ENCODE results near the gene HS3ST1. TPM values are rescaled to one million over a fixed set of nuclear protein-coding genes. Genes with fewer than 3 reads are reported as not detected.

Gene HS3ST1

DNA sequence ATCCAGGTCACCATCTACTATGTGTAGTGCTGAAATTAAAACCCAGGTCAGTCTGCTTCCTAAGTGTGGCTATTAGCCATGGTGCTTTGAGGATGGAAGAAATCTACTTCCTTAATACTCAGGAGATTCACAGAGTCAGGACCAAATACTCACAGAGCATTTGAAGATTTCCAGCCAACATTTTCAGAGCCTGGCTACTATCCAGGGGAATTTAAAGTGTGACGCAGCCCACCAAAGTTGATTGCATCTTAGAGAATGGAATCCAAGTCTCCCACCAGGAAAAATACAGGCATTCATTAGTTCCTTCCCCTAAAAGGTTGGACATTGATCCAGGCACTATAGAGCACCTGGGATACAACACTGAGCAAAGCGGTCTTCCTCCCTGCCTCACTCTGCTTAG is 83.8 kb downstream of the HS3ST1 start:
- Histone ChIP-seq H3K27ac (replicated peaks) (no peak overlapping the region), H3K27me3 (ENCODE audit: insufficient read depth, poor library complexity, severe bottlenecking) (no peaks in the 10 kb centered on the region), H3K4me3 (replicated peaks; ENCODE audit: insufficient read depth, low read length) (no peak overlapping the region)
- DNase-seq (ENCODE audit: low read depth in 1 of 2, low spot score in 1 of 2) = no peak
- TF ChIP-seq POLR2AphosphoS5 (IDR thresholded peaks at IDR 0.05; ENCODE audit: low read depth) (no peak), SPI1 (IDR thresholded peaks at IDR 0.05; ENCODE audit: borderline replicate concordance, low read depth) (no peak), GABPA (IDR thresholded peaks at IDR 0.05; ENCODE audit: low read depth) (no peak)
- TF ChIP-seq, protein P1, sequence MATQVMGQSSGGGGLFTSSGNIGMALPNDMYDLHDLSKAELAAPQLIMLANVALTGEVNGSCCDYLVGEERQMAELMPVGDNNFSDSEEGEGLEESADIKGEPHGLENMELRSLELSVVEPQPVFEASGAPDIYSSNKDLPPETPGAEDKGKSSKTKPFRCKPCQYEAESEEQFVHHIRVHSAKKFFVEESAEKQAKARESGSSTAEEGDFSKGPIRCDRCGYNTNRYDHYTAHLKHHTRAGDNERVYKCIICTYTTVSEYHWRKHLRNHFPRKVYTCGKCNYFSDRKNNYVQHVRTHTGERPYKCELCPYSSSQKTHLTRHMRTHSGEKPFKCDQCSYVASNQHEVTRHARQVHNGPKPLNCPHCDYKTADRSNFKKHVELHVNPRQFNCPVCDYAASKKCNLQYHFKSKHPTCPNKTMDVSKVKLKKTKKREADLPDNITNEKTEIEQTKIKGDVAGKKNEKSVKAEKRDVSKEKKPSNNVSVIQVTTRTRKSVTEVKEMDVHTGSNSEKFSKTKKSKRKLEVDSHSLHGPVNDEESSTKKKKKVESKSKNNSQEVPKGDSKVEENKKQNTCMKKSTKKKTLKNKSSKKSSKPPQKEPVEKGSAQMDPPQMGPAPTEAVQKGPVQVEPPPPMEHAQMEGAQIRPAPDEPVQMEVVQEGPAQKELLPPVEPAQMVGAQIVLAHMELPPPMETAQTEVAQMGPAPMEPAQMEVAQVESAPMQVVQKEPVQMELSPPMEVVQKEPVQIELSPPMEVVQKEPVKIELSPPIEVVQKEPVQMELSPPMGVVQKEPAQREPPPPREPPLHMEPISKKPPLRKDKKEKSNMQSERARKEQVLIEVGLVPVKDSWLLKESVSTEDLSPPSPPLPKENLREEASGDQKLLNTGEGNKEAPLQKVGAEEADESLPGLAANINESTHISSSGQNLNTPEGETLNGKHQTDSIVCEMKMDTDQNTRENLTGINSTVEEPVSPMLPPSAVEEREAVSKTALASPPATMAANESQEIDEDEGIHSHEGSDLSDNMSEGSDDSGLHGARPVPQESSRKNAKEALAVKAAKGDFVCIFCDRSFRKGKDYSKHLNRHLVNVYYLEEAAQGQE (IDR thresholded peaks at IDR 0.05; ENCODE audit: insufficient replicate concordance, low read depth) = no peak
- TF ChIP-seq, protein P2, sequence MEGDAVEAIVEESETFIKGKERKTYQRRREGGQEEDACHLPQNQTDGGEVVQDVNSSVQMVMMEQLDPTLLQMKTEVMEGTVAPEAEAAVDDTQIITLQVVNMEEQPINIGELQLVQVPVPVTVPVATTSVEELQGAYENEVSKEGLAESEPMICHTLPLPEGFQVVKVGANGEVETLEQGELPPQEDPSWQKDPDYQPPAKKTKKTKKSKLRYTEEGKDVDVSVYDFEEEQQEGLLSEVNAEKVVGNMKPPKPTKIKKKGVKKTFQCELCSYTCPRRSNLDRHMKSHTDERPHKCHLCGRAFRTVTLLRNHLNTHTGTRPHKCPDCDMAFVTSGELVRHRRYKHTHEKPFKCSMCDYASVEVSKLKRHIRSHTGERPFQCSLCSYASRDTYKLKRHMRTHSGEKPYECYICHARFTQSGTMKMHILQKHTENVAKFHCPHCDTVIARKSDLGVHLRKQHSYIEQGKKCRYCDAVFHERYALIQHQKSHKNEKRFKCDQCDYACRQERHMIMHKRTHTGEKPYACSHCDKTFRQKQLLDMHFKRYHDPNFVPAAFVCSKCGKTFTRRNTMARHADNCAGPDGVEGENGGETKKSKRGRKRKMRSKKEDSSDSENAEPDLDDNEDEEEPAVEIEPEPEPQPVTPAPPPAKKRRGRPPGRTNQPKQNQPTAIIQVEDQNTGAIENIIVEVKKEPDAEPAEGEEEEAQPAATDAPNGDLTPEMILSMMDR (IDR thresholded peaks at IDR 0.05; ENCODE audit: insufficient read depth, low read length) = no peak

DNA sequence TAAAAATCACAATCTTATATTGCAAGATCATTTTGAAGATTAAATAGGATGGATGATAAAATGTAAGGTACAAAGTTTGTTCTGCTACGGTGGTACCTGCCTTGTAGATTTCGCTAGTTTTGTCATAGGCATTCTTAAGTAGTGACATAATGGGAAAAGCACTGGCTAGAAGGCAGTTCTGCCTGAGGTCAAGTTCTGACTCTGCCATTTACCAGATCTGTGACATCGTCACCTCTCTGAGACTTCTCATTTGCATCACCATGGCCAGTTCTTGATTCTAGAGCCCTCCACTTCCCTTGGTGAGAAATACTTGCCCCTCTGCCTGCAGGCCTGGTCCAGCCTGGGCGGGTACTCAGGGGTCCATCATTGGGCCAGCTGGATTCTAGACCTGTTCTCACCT is 85.2 kb downstream of the HS3ST1 start:
- no peak overlapping the region for H3K27ac ChIP-seq (replicated peaks)
- H3K27me3 ChIP-seq (ENCODE audit: insufficient read depth, poor library complexity, severe bottlenecking) = no peaks in the 10 kb centered on the region
- no peak overlapping the region for H3K4me3 ChIP-seq (replicated peaks; ENCODE audit: insufficient read depth, low read length)
- TF ChIP-seq, protein P1 (IDR thresholded peaks at IDR 0.05; ENCODE audit: insufficient replicate concordance, low read depth) = no peak
- TF ChIP-seq POLR2AphosphoS5 (IDR thresholded peaks at IDR 0.05; ENCODE audit: low read depth) = no peak
- TF ChIP-seq GABPA (IDR thresholded peaks at IDR 0.05; ENCODE audit: low read depth) = no peak
- TF ChIP-seq SPI1 (IDR thresholded peaks at IDR 0.05; ENCODE audit: borderline replicate concordance, low read depth) = no peak
- TF ChIP-seq, protein P2 (IDR thresholded peaks at IDR 0.05; ENCODE audit: insufficient read depth, low read length) = no peak
- DNase-seq (ENCODE audit: low read depth in 1 of 2, low spot score in 1 of 2) = no peak

Small RNAs within 50 kb of the gene (microRNA-seq; reads per million reads assigned to microRNA genes)
- gene MIR572 = not detected

Data from HL-60 (cell line).